ENCODE measurements around the gene KANK2. TPM values are rescaled to one million over a fixed set of nuclear protein-coding genes. Genes with fewer than 3 reads are reported as not detected.

The KANK2 gene
- total and polyA plus RNA-seq, 2 experiments from 2014 or later, result 15.9 to 65.4 TPM

GRCh38 chr19:11137542-11138384, 59.6 kb downstream of the KANK2 start:
- peak; percentile 72 for ATAC-seq
- peaks cover 15% of the 10 kb centered on the region; the same call in 2 of the 3 replicates for H3K4me1 Mint-ChIP-seq
- H3K27ac Mint-ChIP-seq, result peak overlapping the region; percentile 80
- Histone ChIP-seq H3K4me2 (peak overlapping the region; percentile 75), H3K27me3 (ENCODE audit: insufficient read depth) (no peaks in the 10 kb centered on the region), H3K36me3 (ENCODE audit: insufficient read depth) (peaks cover 5% of the 10 kb centered on the region), H3K4me3 (peak overlapping the region; percentile 51), H2AFZ (peak overlapping the region; percentile 77; the same call in 1 of the 2 replicates), H3K79me2 (replicated peaks; ENCODE audit: insufficient read depth) (no peaks in the 10 kb centered on the region), H4K20me1 (replicated peaks; ENCODE audit: insufficient read depth) (no peaks in the 10 kb centered on the region; the same call in 1 of the 2 replicates), H3K27ac (ENCODE audit: low read depth) (no peak overlapping the region), H3K9me2 (ENCODE audit: insufficient read depth) (no peaks in the 10 kb centered on the region), H3K4me1 (ENCODE audit: insufficient read depth) (peaks cover 25% of the 10 kb centered on the region), H3F3A (replicated peaks; ENCODE audit: low read depth) (peaks cover 33% of the 10 kb centered on the region)
- TF ChIP-seq NANOG (IDR thresholded peaks at IDR 0.05; ENCODE audit: borderline replicate concordance) (no peak), CTCF (conservative IDR thresholded peaks at IDR 0.05; ENCODE audit: low read depth in 2 of 2) (peak; percentile 62 to 81)
- DNase-seq (ENCODE audit: low spot score), result peak; percentile 93
- peaks cover 27% of the 10 kb centered on the region for H3K27me3 Mint-ChIP-seq (ENCODE audit: insufficient read depth, low read depth, poor library complexity)
- H3K9me3 Mint-ChIP-seq, result peaks cover 6% of the 10 kb centered on the region; the same call in 2 of the 3 replicates
- H3K36me3 Mint-ChIP-seq (ENCODE audit: low read depth), result peaks cover 14% of the 10 kb centered on the region; the same call in 2 of the 3 replicates
- H3K4me3 Mint-ChIP-seq, result peak overlapping the region; percentile 78

DNA sequence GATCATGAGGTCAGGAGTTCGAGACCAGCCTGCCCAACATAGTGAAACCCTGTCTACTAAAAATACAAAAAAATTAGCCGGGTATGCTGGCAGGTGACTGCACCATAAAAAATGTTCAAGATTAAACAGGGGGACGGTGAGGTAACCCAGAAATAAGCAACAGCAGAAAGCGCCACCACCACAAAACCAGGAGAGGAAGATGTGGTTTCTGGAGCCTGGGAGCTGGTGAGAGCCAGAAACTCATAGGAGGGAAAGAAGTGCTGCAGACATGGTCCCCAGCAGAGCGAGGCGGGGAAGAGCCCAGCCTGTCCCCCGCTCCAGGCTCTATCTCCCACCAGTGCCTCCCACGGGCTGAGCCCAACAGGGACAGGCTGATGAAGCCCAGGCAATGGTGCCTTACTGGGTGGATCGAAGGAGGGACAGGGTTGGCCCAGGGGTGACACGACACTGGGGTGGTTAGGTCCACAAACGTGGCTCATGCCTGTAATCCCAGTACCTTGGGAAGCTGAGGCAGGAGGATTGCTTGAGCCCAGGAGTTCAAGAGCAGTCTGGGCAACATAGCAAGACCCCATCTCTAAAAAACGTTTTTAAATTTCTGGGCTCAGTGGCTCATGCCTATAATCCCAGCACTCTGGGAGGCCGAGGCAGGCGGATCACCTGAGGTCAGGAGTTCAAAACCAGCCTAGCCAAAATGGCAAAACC, 60.8 kb downstream of the KANK2 start:
- Mint-ChIP-seq H3K27ac (no peak overlapping the region), H3K9me3 (peaks cover 6% of the 10 kb centered on the region; the same call in 2 of the 3 replicates), H3K4me1 (peaks cover 9% of the 10 kb centered on the region; the same call in 2 of the 3 replicates), H3K36me3 (ENCODE audit: low read depth) (peaks cover 26% of the 10 kb centered on the region), H3K4me3 (no peak overlapping the region), H3K27me3 (ENCODE audit: insufficient read depth, low read depth, poor library complexity) (peaks cover 30% of the 10 kb centered on the region)
- H3K4me3 ChIP-seq, result no peak overlapping the region
- no peaks in the 10 kb centered on the region for H3K27me3 ChIP-seq (ENCODE audit: insufficient read depth)
- H3K36me3 ChIP-seq (ENCODE audit: insufficient read depth), result peaks cover 17% of the 10 kb centered on the region
- no peaks in the 10 kb centered on the region for H3K9me2 ChIP-seq (ENCODE audit: insufficient read depth)
- H3F3A ChIP-seq (replicated peaks; ENCODE audit: low read depth), result peaks cover 35% of the 10 kb centered on the region
- H2AFZ ChIP-seq, result no peak overlapping the region
- no peaks in the 10 kb centered on the region for H3K79me2 ChIP-seq (replicated peaks; ENCODE audit: insufficient read depth)
- H3K4me1 ChIP-seq (ENCODE audit: insufficient read depth), result peaks cover 13% of the 10 kb centered on the region; the same call in 1 of the 2 replicates
- no peak for DNase-seq (ENCODE audit: low spot score)
- peaks cover 8% of the 10 kb centered on the region for H4K20me1 ChIP-seq (replicated peaks; ENCODE audit: insufficient read depth)
- no peak overlapping the region for H3K27ac ChIP-seq (ENCODE audit: low read depth)
- no peak for ATAC-seq
- H3K4me2 ChIP-seq, result no peak overlapping the region
- TF ChIP-seq REST (IDR thresholded peaks at IDR 0.05; ENCODE audit: unreplicated experiment) (no peak), JUNB (IDR thresholded peaks at IDR 0.05; ENCODE audit: unreplicated experiment) (no peak), NANOG (IDR thresholded peaks at IDR 0.05; ENCODE audit: borderline replicate concordance) (no peak), POLR2AphosphoS5 (IDR thresholded peaks at IDR 0.05; ENCODE audit: low read depth) (no peak), CREB1 (CRISPR knock-in tag; IDR thresholded peaks at IDR 0.05; ENCODE audit: low read depth) (no peak)
- TF ChIP-seq, protein P1, sequence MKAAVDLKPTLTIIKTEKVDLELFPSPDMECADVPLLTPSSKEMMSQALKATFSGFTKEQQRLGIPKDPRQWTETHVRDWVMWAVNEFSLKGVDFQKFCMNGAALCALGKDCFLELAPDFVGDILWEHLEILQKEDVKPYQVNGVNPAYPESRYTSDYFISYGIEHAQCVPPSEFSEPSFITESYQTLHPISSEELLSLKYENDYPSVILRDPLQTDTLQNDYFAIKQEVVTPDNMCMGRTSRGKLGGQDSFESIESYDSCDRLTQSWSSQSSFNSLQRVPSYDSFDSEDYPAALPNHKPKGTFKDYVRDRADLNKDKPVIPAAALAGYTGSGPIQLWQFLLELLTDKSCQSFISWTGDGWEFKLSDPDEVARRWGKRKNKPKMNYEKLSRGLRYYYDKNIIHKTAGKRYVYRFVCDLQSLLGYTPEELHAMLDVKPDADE (IDR thresholded peaks at IDR 0.05), result no peak

Measured in GM23338 (cell line).